HG03196 (cell line): Measurements from ENCODE around the gene CORIN.
"Not testable (repeated sequence)": the region's sequence is repeated elsewhere in the genome, so short reads cannot be mapped to it uniquely, and the experiment has no call there.

ENCODE experiments used
- ATAC-seq: cut with Tn5 transposase; IDR thresholded peaks from one replicate; pipeline ENCODE4 v1.9.1; 2021; ENCODE audit not compliant: unreplicated experiment

Gene CORIN

GRCh38 chr4:47721892-47722575, 115.8 kb downstream of the CORIN start:
- ATAC-seq: no peak

GRCh38 chr4:47721485-47721884, 116.4 kb downstream of the CORIN start:
- no peak for ATAC-seq

- ATAC-seq: no peak
Observed at GRCh38 chr4:47720787-47721186, 117.1 kb downstream of the CORIN start.

- ATAC-seq: no peak
Observed at GRCh38 chr4:47719576-47719975, 118.3 kb downstream of the CORIN start.

GRCh38 chr4:47718696-47719095, 119.2 kb downstream of the CORIN start:
- no peak for ATAC-seq

GRCh38 chr4:47717188-47717587, 120.7 kb downstream of the CORIN start:
- ATAC-seq: no peak

GRCh38 chr4:47715716-47716416, 122.0 kb downstream of the CORIN start:
- no peak for ATAC-seq

- no peak for ATAC-seq
Observed at GRCh38 chr4:47714269-47714668, 123.6 kb downstream of the CORIN start.

GRCh38 chr4:47713129-47713834, 124.6 kb downstream of the CORIN start:
- no peak for ATAC-seq

GRCh38 chr4:47711646-47712045, 126.2 kb downstream of the CORIN start:
- ATAC-seq: no peak

GRCh38 chr4:47711183-47711582, 126.7 kb downstream of the CORIN start:
- no peak for ATAC-seq

- not testable (repeated sequence) for ATAC-seq
Observed at GRCh38 chr4:47706352-47706751, 131.5 kb downstream of the CORIN start.

GRCh38 chr4:47705326-47705981, 132.4 kb downstream of the CORIN start:
- ATAC-seq: no peak

GRCh38 chr4:47704693-47705325, 133.1 kb downstream of the CORIN start:
- ATAC-seq: no peak

- ATAC-seq: no peak
Observed at GRCh38 chr4:47703956-47704355, 133.9 kb downstream of the CORIN start.

- ATAC-seq: no peak
Observed at GRCh38 chr4:47703008-47703407, 134.9 kb downstream of the CORIN start.

- ATAC-seq: no peak
Observed at GRCh38 chr4:47701286-47701685, 136.6 kb downstream of the CORIN start.

GRCh38 chr4:47698837-47699236, 139.0 kb downstream of the CORIN start:
- no peak for ATAC-seq

- no peak for ATAC-seq
Observed at GRCh38 chr4:47696823-47697222, 141.0 kb downstream of the CORIN start.

GRCh38 chr4:47695260-47695659, 142.6 kb downstream of the CORIN start:
- no peak for ATAC-seq

GRCh38 chr4:47694322-47694721, 143.5 kb downstream of the CORIN start:
- ATAC-seq: no peak
